HUES64 (cell line): ENCODE data around the gene COL6A2.
"Not testable (repeated sequence)": the region's sequence is repeated elsewhere in the genome, so short reads cannot be mapped to it uniquely, and the experiment has no call there.

Source experiments
- H3K27ac ChIP-seq: 2 replicates; pipeline ENCODE4 v1.7.0; 2013; ENCODE audit warnings: low read depth, low read length, inconsistent platforms
- H3K27me3 ChIP-seq: 2 replicates; pipeline ENCODE4 v1.6.1; 2013; ENCODE audit warnings: mild to moderate bottlenecking, low read length; ENCODE audit not compliant: insufficient read depth
- H3K36me3 ChIP-seq: 2 replicates; pipeline ENCODE4 v1.6.1; 2013; ENCODE audit warnings: mild to moderate bottlenecking, low read length; ENCODE audit not compliant: insufficient read depth
- H3K4me1 ChIP-seq: 2 replicates; pipeline ENCODE4 v1.6.1; 2013; ENCODE audit warnings: mild to moderate bottlenecking, low read length, moderate library complexity; ENCODE audit not compliant: insufficient read depth
- H3K4me3 ChIP-seq: 2 replicates; pipeline ENCODE4 v1.5.1; 2013; ENCODE audit warnings: mild to moderate bottlenecking, low read length, moderate library complexity
- H3K9ac ChIP-seq: 2 replicates; pipeline ENCODE4 v1.6.1; 2013; ENCODE audit warnings: mild to moderate bottlenecking, low read depth, low read length
- H3K9me3 ChIP-seq: 2 replicates; pipeline ENCODE4 v1.6.1; 2013; ENCODE audit warnings: low read depth, low read length; ENCODE audit not compliant: insufficient read depth
- WGBS: fragments of 150-250, 120-280 bp; methylation state at CpG from one replicate; pipeline ENCODE4 v1.1.7; 2013; ENCODE audit warnings: missing lambda C conversion rate; 5-methylcytosine and 5-hydroxymethylcytosine counted together

The COL6A2 gene

GRCh38 chr21:46055863-46056281, 42.0 kb upstream of the COL6A2 start:
- no peak overlapping the region for H3K27ac ChIP-seq
- H3K4me1 ChIP-seq: no peaks in the 10 kb centered on the region
- H3K4me3 ChIP-seq: no peak overlapping the region
- 95% methylated on average over 23 of the region's 23 CpGs for WGBS
- no peaks in the 10 kb centered on the region for H3K36me3 ChIP-seq
- no peaks in the 10 kb centered on the region for H3K27me3 ChIP-seq
- peaks cover 7% of the 10 kb centered on the region; the same call in 1 of the 2 replicates for H3K9me3 ChIP-seq
- no peak overlapping the region for H3K9ac ChIP-seq

- no peaks in the 10 kb centered on the region for H3K27me3 ChIP-seq
- WGBS: 86% methylated on average over 26 of the region's 26 CpGs
- no peaks in the 10 kb centered on the region for H3K4me1 ChIP-seq
- peaks cover 12% of the 10 kb centered on the region for H3K9me3 ChIP-seq
- H3K36me3 ChIP-seq: no peaks in the 10 kb centered on the region
- H3K27ac ChIP-seq: no peak overlapping the region
- 0 out of 2 replicates have a peak overlapping the region, but pooled peaks have one; percentile 8 for H3K9ac ChIP-seq
- H3K4me3 ChIP-seq: no peak overlapping the region
Observed at GRCh38 chr21:46056450-46056903, 41.4 kb upstream of the COL6A2 start.

GRCh38 chr21:46057111-46057709, 40.7 kb upstream of the COL6A2 start:
- H3K36me3 ChIP-seq: no peaks in the 10 kb centered on the region
- H3K27me3 ChIP-seq: no peaks in the 10 kb centered on the region
- no peak overlapping the region for H3K4me3 ChIP-seq
- H3K9me3 ChIP-seq: peaks cover 19% of the 10 kb centered on the region
- 0 out of 2 replicates have a peak overlapping the region, but pooled peaks have one; percentile 8 for H3K9ac ChIP-seq
- WGBS: 87% methylated on average over 27 of the region's 27 CpGs
- no peaks in the 10 kb centered on the region for H3K4me1 ChIP-seq
- H3K27ac ChIP-seq: no peak overlapping the region

GRCh38 chr21:46057710-46058241, 40.1 kb upstream of the COL6A2 start:
- WGBS: 91% methylated on average over 23 of the region's 23 CpGs
- no peak overlapping the region for H3K27ac ChIP-seq
- H3K27me3 ChIP-seq: no peaks in the 10 kb centered on the region
- H3K36me3 ChIP-seq: no peaks in the 10 kb centered on the region
- peaks cover 25% of the 10 kb centered on the region for H3K9me3 ChIP-seq
- no peak overlapping the region for H3K4me3 ChIP-seq
- H3K9ac ChIP-seq: no peak overlapping the region
- H3K4me1 ChIP-seq: no peaks in the 10 kb centered on the region

- H3K9me3 ChIP-seq: peaks cover 30% of the 10 kb centered on the region
- no peak overlapping the region for H3K4me3 ChIP-seq
- H3K27ac ChIP-seq: no peak overlapping the region
- H3K27me3 ChIP-seq: no peaks in the 10 kb centered on the region
- no peaks in the 10 kb centered on the region for H3K4me1 ChIP-seq
- WGBS: 87% methylated on average over 10 of the region's 10 CpGs
- H3K36me3 ChIP-seq: no peaks in the 10 kb centered on the region
- no peak overlapping the region for H3K9ac ChIP-seq
Observed at GRCh38 chr21:46058431-46059145, 39.3 kb upstream of the COL6A2 start.

- peaks cover 30% of the 10 kb centered on the region for H3K9me3 ChIP-seq
- no peak overlapping the region for H3K27ac ChIP-seq
- H3K4me3 ChIP-seq: no peak overlapping the region
- H3K27me3 ChIP-seq: no peaks in the 10 kb centered on the region
- no peak overlapping the region for H3K9ac ChIP-seq
- no peaks in the 10 kb centered on the region for H3K4me1 ChIP-seq
- H3K36me3 ChIP-seq: no peaks in the 10 kb centered on the region
- WGBS: 84% methylated on average over 12 of the region's 12 CpGs
Observed at GRCh38 chr21:46059195-46059594, 38.7 kb upstream of the COL6A2 start.

GRCh38 chr21:46059711-46060455, 38.0 kb upstream of the COL6A2 start:
- 91% methylated on average over 21 of the region's 21 CpGs for WGBS
- H3K4me1 ChIP-seq, H3K27ac ChIP-seq, H3K4me3 ChIP-seq, H3K27me3 ChIP-seq, H3K9ac ChIP-seq, H3K36me3 ChIP-seq: not testable (repeated sequence)
- peaks cover 30% of the 10 kb centered on the region for H3K9me3 ChIP-seq

GRCh38 chr21:46060596-46061061, 37.3 kb upstream of the COL6A2 start:
- Histone ChIP-seq H3K4me3 (no peak overlapping the region), H3K9me3 (peaks cover 30% of the 10 kb centered on the region), H3K9ac (no peak overlapping the region), H3K27me3 (no peaks in the 10 kb centered on the region), H3K36me3 (no peaks in the 10 kb centered on the region), H3K4me1 (no peaks in the 10 kb centered on the region; the same call in 1 of the 2 replicates), H3K27ac (no peak overlapping the region)
- 91% methylated on average over 11 of the region's 11 CpGs for WGBS

GRCh38 chr21:46061063-46061462, 36.8 kb upstream of the COL6A2 start:
- Histone ChIP-seq H3K9me3 (peaks cover 30% of the 10 kb centered on the region), H3K4me3 (no peak overlapping the region), H3K27me3 (no peaks in the 10 kb centered on the region), H3K36me3 (no peaks in the 10 kb centered on the region), H3K4me1 (no peaks in the 10 kb centered on the region; the same call in 1 of the 2 replicates), H3K27ac (no peak overlapping the region), H3K9ac (no peak overlapping the region)
- 96% methylated on average over 6 of the region's 6 CpGs for WGBS

- Histone ChIP-seq H3K9me3 (peaks cover 30% of the 10 kb centered on the region), H3K9ac (no peak overlapping the region), H3K4me1 (no peaks in the 10 kb centered on the region; the same call in 1 of the 2 replicates), H3K27ac (no peak overlapping the region), H3K4me3 (no peak overlapping the region), H3K27me3 (no peaks in the 10 kb centered on the region), H3K36me3 (no peaks in the 10 kb centered on the region)
- 74% methylated on average over 6 of the region's 6 CpGs for WGBS
Observed at GRCh38 chr21:46061518-46061917, 36.4 kb upstream of the COL6A2 start.

GRCh38 chr21:46061950-46062349, 36.0 kb upstream of the COL6A2 start:
- H3K9me3 ChIP-seq: peaks cover 30% of the 10 kb centered on the region
- no peaks in the 10 kb centered on the region for H3K27me3 ChIP-seq
- H3K4me3 ChIP-seq: no peak overlapping the region
- no peaks in the 10 kb centered on the region for H3K36me3 ChIP-seq
- H3K9ac ChIP-seq: no peak overlapping the region
- 85% methylated on average over 5 of the region's 5 CpGs for WGBS
- H3K27ac ChIP-seq: no peak overlapping the region
- no peaks in the 10 kb centered on the region; the same call in 1 of the 2 replicates for H3K4me1 ChIP-seq
